Naive B cell (primary cell): ENCODE measurements around the gene C1R. TPM values are rescaled to one million over a fixed set of nuclear protein-coding genes. Genes with fewer than 3 reads are reported as not detected.
"Not testable (repeated sequence)": the region's sequence is repeated elsewhere in the genome, so short reads cannot be mapped to it uniquely, and the experiment has no call there.

Source experiments
- ATAC-seq, 2 donors: fragments of 150-1000 bp; cut with Tn5 transposase; 2 replicates each; pipeline ENCODE4 v1.10.0; 2021; ENCODE audit warnings: low read depth in 2 of 2, mild to moderate bottlenecking in 2 of 2, moderate library complexity in 2 of 2
- DNase-seq: peaks from one replicate; pipeline ENCODE4 v3.0.0; 2022
- H3K27ac Mint-ChIP-seq, 6 donors: one replicate each; pipeline ENCODE4 v1.8.0; 2020 to 2022; ENCODE audit warnings: mild to moderate bottlenecking in 6 of 6, mixed read lengths in 6 of 6, moderate library complexity in 5 of 6, inconsistent platforms in 2 of 6
- H3K27me3 Mint-ChIP-seq, 3 donors: one replicate each; pipeline ENCODE4 v1.8.0; 2021 to 2022; ENCODE audit warnings: mixed read lengths in 3 of 3, mild to moderate bottlenecking in 1 of 3
- H3K36me3 Mint-ChIP-seq, 2 donors: one replicate each; pipeline ENCODE4 v1.8.0; 2020 to 2022; ENCODE audit warnings: mixed read lengths in 2 of 2, inconsistent platforms in 1 of 2, mild to moderate bottlenecking in 1 of 2
- H3K4me1 Mint-ChIP-seq, 3 donors: one replicate each; pipeline ENCODE4 v1.8.0; 2020 to 2022; ENCODE audit warnings: mixed read lengths in 3 of 3, inconsistent platforms in 1 of 3, mild to moderate bottlenecking in 1 of 3, moderate library complexity in 1 of 3
- H3K4me3 Mint-ChIP-seq, 8 donors: one replicate each; pipeline ENCODE4 v1.8.0; 2020 to 2022; ENCODE audit warnings: mild to moderate bottlenecking in 8 of 8, mixed read lengths in 8 of 8, moderate library complexity in 8 of 8, inconsistent platforms in 2 of 8
- H3K9me3 Mint-ChIP-seq, 7 donors: one replicate each; pipeline ENCODE4 v1.8.0; 2020 to 2022; ENCODE audit warnings: mixed read lengths in 7 of 7, mild to moderate bottlenecking in 5 of 7, inconsistent platforms in 2 of 7, moderate library complexity in 1 of 7
- polyA plus RNA-seq, 6 donors: library from polyadenylated mRNA; unstranded; fragments of 300-500 nt; fragmentation: Illumina TruSeq; gene quantifications; one replicate each; pipeline ENCODE4 v1.2.3, GENCODE V29; 2021; ENCODE audit warnings: low read depth in 6 of 6

C1R gene
- polyA plus RNA-seq, 6 donors from 2014 or later, result 0.95 to 3.1 (median 1.9) TPM; not detected in 1

DNA sequence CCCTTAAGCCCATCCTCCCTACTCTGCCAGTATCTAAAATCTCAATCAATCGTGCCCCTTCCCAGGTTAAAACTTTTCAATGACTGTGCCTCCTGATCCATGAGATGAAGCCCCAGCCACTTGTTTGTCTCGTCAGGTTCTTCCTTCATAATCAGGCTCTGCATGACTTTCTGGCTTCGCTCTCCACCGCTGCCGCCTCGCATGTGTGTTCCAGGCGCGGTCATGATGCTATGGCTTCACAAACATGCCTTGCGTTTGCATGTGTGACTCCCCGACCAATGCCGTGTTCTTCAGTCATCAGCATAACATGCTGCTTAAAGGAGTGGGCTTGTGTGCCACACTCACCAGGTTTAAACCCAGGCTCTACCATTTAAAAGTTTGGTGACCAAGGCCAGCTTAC is 21.8 kb upstream of the C1R start:
- no peak overlapping the region for H3K27ac Mint-ChIP-seq
- no peaks in the 10 kb centered on the region for H3K9me3 Mint-ChIP-seq

DNA sequence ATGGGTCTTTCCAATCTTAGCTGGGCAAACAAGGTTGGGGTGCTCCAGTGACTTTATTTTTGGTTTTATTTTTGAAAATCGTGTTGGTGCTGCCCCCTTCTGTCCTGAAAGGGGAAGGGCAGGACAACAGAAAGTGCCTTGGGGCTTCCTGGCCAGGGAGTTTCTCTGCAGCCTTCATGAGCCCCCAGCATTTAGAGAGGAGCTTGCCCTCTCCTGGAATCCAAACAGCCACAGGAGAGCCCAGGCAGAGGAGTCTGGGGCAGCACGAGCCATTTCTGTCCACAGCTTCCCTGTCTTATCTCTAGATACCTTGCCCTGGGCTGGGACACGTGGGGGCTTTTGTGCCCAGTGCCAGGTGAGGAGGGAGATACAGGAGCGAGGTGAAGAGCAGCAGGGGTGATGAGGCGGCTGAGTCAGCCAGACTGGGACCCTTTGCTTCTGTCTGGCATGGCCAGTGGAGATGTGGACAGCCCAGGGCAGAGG is 21.2 kb upstream of the C1R start:
- Mint-ChIP-seq H3K27ac (peak overlapping the region in 2 of 6 donors; percentile 66 to 73), H3K9me3 (no peaks in the 10 kb centered on the region), H3K36me3 (no peaks in the 10 kb centered on the region), H3K4me1 (peaks cover 12 to 17% (median 16%) of the 10 kb centered on the region in 3 donors), H3K27me3 (no peaks in the 10 kb centered on the region), H3K4me3 (no peak overlapping the region)
- ATAC-seq (peak; percentile 35 to 47), DNase-seq (peak; percentile 61)

More for the DNA sequence above, 21.8 kb upstream of the C1R start:
- peaks cover 8 to 17% (median 14%) of the 10 kb centered on the region in 3 donors for H3K4me1 Mint-ChIP-seq
- H3K27me3 Mint-ChIP-seq, result no peaks in the 10 kb centered on the region
- ATAC-seq (no peak), DNase-seq (no peak)
- H3K36me3 Mint-ChIP-seq, result no peaks in the 10 kb centered on the region
- no peak overlapping the region for H3K4me3 Mint-ChIP-seq

DNA sequence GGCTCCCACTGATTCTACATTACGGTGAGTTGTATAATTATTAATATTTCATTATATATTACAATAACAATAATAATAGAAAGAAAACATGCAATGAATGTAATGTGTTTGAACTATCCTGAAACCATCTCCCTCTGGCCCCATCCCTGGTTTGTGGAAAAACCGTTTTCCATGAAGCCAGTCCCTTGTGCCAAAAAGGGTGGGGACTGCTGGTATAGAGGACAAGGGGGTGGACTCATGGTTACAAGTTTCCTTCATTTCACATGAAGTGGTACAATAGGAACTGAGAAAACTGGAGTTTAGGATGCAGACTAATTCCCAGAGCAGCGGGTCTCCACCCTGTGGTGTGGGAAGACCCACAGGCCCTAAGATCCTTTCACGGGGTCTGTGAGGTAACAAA is 19.8 kb upstream of the C1R start:
- no peak overlapping the region for H3K4me3 Mint-ChIP-seq

DNA sequence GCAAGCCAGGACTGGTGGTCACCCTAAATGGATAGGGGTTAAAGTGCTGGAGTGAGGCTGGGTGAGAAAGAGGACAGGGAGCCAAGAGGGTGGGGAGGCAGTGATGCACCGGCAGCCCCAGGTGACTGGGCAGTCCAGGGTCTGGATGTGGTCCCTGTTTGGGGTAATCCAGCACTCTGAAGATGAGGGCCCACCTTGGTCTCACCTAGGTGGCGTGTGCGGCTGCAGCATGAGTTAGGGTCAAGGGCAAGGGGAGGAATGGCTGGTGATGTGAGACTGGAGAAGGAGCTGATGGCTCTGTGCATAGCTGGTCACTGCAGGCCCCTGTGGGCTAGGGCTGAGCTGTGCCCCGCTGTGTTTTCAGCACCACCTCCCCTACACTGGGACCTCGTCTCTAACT is 18.4 kb upstream of the C1R start:
- H3K4me3 Mint-ChIP-seq, result peak overlapping the region in 1 of 8 donors; percentile 12
- peaks cover 3 to 11% of the 10 kb centered on the region in 2 donors for H3K36me3 Mint-ChIP-seq
- no peak for DNase-seq
- H3K4me1 Mint-ChIP-seq, result peaks cover 23 to 29% (median 26%) of the 10 kb centered on the region in 3 donors
- H3K27me3 Mint-ChIP-seq, result no peaks in the 10 kb centered on the region
- no peak overlapping the region for H3K27ac Mint-ChIP-seq
- no peak for ATAC-seq
- H3K9me3 Mint-ChIP-seq, result peaks cover 3 to 12% (median 7%) of the 10 kb centered on the region in 7 donors

More for the DNA sequence above, 19.8 kb upstream of the C1R start:
- DNase-seq, result no peak
- Mint-ChIP-seq H3K36me3 (no peaks in the 10 kb centered on the region), H3K27ac (no peak overlapping the region), H3K9me3 (no peaks in the 10 kb centered on the region), H3K27me3 (no peaks in the 10 kb centered on the region), H3K4me1 (peaks cover 21 to 25% (median 22%) of the 10 kb centered on the region in 3 donors)
- no peak for ATAC-seq

DNA sequence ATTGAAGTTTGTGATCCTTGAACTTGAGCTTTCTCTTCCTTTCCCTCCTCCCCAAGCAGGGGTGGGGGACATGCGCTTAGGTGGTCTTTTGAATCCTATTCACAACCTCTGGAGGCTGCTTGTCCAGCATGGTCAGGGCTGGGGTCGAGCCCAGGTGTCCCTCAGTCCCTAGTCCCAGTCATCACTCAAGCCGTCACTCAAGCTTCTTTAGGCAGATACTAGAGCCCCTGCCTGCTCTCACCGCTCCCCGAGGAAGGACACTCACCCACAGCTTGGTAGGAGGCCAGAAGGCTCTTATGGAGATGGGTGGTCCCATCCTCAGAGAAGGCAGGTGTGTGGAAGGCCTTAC is 17.3 kb upstream of the C1R start:
- ATAC-seq, result no peak
- peaks cover 3 to 15% (median 7%) of the 10 kb centered on the region in 7 donors for H3K9me3 Mint-ChIP-seq
- DNase-seq, result no peak
- no peaks in the 10 kb centered on the region for H3K27me3 Mint-ChIP-seq
- peaks cover 25 to 33% (median 27%) of the 10 kb centered on the region in 3 donors for H3K4me1 Mint-ChIP-seq
- H3K4me3 Mint-ChIP-seq, result peak overlapping the region; percentile 88 to 94 (median 92)
- H3K36me3 Mint-ChIP-seq, result peaks cover 7 to 15% of the 10 kb centered on the region in 2 donors
- H3K27ac Mint-ChIP-seq, result peak overlapping the region in 4 of 6 donors; percentile 60 to 91 (median 88)

DNA sequence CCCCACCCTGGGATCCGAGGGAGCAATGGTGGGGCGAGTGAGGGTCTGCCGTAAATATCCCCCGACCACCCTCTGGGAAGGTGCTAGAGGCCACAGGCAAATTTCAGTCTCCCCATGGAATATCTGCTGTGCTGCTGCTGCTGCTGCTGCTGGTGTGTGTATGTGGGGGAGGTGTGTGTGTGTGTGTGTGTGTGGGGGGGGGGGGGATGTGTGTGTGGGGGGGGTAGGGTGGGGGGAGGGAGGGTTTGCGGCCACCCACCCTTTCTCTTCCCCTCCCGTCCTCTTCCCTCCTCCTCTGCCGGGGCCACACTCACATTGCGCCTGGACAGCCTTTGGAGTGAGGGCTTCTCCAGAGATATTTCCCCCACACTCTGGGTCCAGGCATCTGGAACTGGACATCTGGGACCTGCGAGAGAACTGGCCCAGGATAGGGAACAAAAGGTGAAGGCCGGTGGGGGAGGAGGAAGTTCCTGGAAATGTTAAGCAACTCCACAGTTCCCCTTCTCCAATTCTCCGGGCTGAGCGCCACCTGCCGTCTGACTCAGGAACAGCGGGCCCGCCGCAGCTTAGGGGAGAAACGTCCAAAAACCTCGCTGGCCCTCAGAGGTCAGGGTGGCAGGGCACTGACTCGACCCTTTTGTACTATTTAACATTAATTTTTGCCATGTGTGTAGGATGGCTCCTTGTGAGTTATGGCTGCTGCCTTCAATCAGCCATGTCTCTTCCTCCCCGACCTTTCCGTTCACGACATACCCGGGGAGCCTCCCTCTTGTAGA is 16.7 kb upstream of the C1R start, which contains the start of gene C1RL:
Gene C1RL, minus strand, starts transcription at position 419 of the 776 bp plus-strand sequence. Its CDS starts 34 bp downstream, at position 385.
- peak; percentile 45 to 50 for ATAC-seq
- Mint-ChIP-seq H3K36me3 (peaks cover 7 to 17% of the 10 kb centered on the region in 2 donors), H3K4me1 (peaks cover 25 to 33% (median 27%) of the 10 kb centered on the region in 3 donors), H3K27me3 (no peaks in the 10 kb centered on the region), H3K27ac (peak within 1 kb of the TSS; percentile 74 to 95 (median 89)), H3K4me3 (peak within 1 kb of the TSS; percentile 91 to 96 (median 94)), H3K9me3 (peaks cover 3 to 15% (median 7%) of the 10 kb centered on the region in 7 donors)
- DNase-seq, result peak; percentile 71

DNA sequence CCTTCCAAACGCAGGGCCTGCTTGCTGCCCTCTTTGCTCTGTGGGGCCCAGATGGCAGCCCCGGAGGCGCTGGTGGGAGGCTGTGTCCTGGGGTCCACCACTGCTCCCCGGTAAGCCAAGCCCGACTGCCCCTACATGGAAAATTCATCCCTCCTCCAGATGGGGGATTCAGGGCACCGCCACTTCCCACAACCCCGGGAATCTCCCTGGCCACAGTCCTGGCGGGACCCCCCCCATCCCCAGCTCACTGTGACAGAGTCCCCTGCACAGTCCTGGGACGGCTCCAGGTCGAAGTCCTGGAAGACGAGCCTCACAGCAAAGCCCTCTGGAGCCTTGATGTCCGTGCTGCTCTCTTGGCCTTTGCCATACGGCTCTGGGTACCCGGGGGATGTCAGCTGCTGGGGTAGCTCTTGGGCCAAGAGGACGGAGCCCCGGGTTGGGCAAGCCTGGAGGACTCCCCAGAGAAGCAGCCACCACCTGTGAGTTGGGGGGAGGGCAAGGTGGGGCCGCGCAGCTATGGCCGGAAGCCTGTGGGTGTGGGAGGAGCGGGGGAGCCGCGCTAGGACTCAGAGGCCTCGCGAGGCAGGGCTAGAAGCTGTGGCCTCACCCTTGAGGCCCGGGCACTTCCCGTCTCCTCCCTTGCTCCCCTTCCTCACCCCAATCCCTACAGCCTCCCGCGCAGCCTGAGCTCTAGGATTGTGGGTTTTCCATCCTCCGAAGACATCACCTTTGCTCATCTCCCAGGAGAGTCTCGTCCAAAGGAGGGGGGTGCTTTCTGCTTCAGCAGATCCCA is 16.0 kb upstream of the C1R start:
- peak overlapping the region; percentile 74 to 95 (median 88) for H3K27ac Mint-ChIP-seq
- peaks cover 13 to 22% of the 10 kb centered on the region in 2 donors for H3K36me3 Mint-ChIP-seq
- ATAC-seq (peak; percentile 88 to 93), DNase-seq (peak; percentile 64)
- peaks cover 3 to 15% (median 7%) of the 10 kb centered on the region in 7 donors for H3K9me3 Mint-ChIP-seq
- peak overlapping the region; percentile 91 to 96 (median 94) for H3K4me3 Mint-ChIP-seq
- no peaks in the 10 kb centered on the region for H3K27me3 Mint-ChIP-seq
- peaks cover 23 to 28% (median 25%) of the 10 kb centered on the region in 3 donors for H3K4me1 Mint-ChIP-seq

DNA sequence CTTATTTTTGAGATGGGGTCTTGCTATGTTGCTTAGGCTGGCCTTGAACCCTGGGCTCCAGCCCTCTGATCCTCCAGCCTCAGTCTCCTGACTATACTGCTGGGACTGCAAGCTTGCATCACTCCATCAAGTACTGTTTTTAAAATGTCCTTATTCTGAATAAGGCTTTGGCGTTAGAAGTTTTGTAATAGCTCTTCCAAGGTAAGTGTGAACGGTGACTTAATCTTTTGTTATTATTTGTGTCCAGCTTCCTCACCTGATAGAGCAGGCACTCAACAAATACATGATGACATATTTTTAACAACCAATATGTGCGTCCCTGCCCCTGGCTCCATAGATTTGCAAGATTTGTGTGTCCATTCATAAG is 15.4 kb upstream of the C1R start:
- H3K4me1 Mint-ChIP-seq, result peaks cover 22 to 27% (median 25%) of the 10 kb centered on the region in 3 donors
- peak overlapping the region in 4 of 6 donors; percentile 74 to 94 (median 88) for H3K27ac Mint-ChIP-seq
- H3K4me3 Mint-ChIP-seq, result peak overlapping the region; percentile 91 to 96 (median 94)
- H3K9me3 Mint-ChIP-seq, result peaks cover 3 to 15% (median 7%) of the 10 kb centered on the region in 7 donors
- H3K27me3 Mint-ChIP-seq, result no peaks in the 10 kb centered on the region
- ATAC-seq (no peak), DNase-seq (no peak)
- peaks cover 13 to 22% of the 10 kb centered on the region in 2 donors for H3K36me3 Mint-ChIP-seq

DNA sequence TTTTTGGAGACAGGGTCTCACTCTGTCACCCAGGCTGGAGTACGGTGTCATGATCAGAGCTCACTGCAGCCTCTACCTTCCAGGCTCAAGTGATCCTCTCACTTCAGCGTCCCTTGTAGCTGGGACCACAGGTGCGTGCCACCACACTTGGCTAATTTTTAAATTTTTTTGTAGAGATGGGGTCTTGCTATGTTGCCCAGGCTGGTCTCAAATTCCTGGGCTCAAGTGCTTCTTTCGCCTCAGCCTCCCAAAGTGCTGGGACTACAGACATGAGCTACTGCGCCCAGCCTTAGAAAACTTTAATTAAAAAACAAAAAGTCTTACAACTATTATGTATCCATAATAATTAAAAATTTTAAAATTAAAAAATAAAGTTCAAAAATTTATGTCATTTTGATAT is 14.9 kb upstream of the C1R start:
- not testable (repeated sequence) for ATAC-seq, DNase-seq, H3K27ac Mint-ChIP-seq, H3K27me3 Mint-ChIP-seq
- Mint-ChIP-seq H3K4me1 (peaks cover 22 to 27% (median 25%) of the 10 kb centered on the region in 3 donors), H3K4me3 (peak overlapping the region in 4 of 8 donors; percentile 29 to 75 (median 34)), H3K36me3 (peaks cover 13 to 22% of the 10 kb centered on the region in 2 donors), H3K9me3 (peaks cover 3 to 15% (median 7%) of the 10 kb centered on the region in 7 donors)

DNA sequence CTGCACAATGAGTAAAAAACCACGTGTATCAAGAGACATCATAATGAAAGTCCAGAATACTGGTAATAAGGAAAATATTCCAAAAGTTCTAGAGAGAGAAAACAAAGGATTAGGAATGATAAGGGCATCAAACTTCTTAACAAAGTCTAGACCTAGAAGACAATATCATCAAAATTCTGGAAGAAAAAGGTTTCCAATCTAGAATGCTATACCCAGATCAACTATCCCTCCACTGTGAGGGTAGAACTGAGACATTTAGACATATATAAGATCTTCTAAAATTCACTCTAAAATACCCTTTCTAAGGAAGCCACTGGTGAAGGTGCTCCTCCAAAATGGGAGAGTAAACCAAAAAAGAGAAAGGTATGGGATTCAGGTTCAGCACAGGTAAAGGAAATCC is 13.8 kb upstream of the C1R start:
- Mint-ChIP-seq H3K9me3 (peaks cover 3 to 15% (median 7%) of the 10 kb centered on the region in 7 donors), H3K27me3 (no peaks in the 10 kb centered on the region), H3K27ac (no peak overlapping the region), H3K4me1 (peaks cover 22 to 27% (median 25%) of the 10 kb centered on the region in 3 donors), H3K36me3 (peaks cover 13 to 22% of the 10 kb centered on the region in 2 donors), H3K4me3 (peak overlapping the region in 1 of 8 donors; percentile 75)
- no peak for ATAC-seq
- no peak for DNase-seq

DNA sequence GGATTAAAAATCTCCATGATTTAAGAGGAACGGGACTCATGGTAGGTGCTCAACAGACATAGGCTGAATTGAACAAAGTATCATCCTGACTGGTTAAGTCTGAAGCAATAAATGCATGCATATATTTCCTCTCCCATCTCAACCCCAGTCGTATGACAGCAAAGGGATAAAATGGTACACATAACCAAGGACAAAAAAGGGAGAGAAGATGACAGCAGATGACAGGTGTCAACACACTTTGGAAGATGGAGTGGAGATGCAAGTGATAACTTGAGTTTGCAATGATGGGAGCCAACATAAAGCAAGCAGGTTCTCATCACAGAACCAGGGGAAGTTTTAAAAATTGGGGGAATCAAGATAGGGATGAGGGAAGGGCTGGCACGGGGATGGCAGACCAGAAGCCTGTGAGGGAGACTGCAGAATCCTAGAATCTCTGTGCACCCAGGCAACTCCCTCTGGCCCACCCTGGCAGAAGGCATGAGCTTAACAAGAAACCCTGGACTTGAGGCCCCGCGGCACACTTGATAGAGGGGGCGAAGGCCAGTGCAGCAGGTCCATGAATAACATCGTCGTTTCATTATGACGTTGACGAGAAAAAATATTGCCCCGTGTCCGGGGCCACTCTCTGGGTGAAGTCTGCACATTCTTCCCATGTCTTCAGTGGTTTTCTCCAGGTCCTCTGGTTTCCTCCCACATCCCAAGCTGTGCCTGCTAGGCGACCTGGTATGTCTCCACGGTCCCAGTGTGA is 11.8 kb upstream of the C1R start:
- Mint-ChIP-seq H3K27me3 (no peaks in the 10 kb centered on the region), H3K4me3 (no peak overlapping the region), H3K9me3 (peaks cover 3 to 15% (median 7%) of the 10 kb centered on the region in 7 donors), H3K36me3 (peaks cover 13 to 22% of the 10 kb centered on the region in 2 donors), H3K4me1 (peaks cover 12 to 22% (median 20%) of the 10 kb centered on the region in 3 donors), H3K27ac (no peak overlapping the region)
- no peak for DNase-seq
- no peak for ATAC-seq

DNA sequence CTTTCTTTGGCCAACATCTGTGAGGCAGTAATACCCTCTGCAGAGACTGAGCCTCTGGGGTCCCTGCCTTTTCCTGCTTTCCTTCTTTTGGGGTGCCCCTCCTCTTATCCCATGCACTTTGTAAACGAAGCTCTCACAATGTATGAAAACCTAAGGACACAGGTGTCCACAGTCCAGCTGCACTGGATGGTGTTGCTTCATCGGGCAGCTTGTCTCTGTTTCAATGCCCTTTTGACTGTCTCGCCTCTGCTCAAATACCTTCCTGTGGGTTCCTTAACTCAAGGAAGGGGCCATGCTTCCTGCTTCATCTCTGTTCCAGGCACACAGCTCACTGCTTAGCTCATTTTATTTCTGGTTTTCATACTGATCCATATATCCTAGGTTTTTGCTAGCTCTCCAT is 10.3 kb upstream of the C1R start:
- ATAC-seq (no peak), DNase-seq (no peak)
- peaks cover 2 to 10% (median 8%) of the 10 kb centered on the region in 3 donors for H3K4me1 Mint-ChIP-seq
- peaks cover 13 to 22% of the 10 kb centered on the region in 2 donors for H3K36me3 Mint-ChIP-seq
- H3K4me3 Mint-ChIP-seq, result no peak overlapping the region
- peaks cover 3 to 15% (median 7%) of the 10 kb centered on the region in 7 donors for H3K9me3 Mint-ChIP-seq
- no peaks in the 10 kb centered on the region for H3K27me3 Mint-ChIP-seq
- no peak overlapping the region for H3K27ac Mint-ChIP-seq
